Measurements from ENCODE around the gene ADORA2B.

Gene ADORA2B

DNA sequence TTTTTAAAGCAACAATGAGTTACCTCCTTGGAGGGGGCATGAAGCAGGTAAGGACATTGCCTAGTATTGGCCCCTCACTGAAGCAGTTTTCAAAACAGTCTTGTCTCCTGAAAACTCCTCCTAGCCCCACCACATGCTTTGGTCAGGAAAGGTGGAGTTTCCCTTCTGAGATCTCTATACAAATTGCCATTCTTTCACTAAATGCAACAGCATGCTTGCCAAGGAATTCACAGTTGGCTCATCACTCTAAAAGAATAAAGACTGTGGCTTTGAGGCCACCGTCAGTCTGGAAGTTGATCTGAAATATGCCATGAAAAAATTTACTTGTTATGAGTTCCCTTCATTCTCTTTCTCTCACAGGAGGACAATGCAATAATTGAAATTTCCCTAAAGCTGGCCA lies 58.9 kb downstream of the ADORA2B start:
- H3K27ac ChIP-seq: no peak overlapping the region
- no peak for TF ChIP-seq ZFX (IDR thresholded peaks at IDR 0.05; ENCODE audit: borderline replicate concordance)
- TF ChIP-seq, protein P1, sequence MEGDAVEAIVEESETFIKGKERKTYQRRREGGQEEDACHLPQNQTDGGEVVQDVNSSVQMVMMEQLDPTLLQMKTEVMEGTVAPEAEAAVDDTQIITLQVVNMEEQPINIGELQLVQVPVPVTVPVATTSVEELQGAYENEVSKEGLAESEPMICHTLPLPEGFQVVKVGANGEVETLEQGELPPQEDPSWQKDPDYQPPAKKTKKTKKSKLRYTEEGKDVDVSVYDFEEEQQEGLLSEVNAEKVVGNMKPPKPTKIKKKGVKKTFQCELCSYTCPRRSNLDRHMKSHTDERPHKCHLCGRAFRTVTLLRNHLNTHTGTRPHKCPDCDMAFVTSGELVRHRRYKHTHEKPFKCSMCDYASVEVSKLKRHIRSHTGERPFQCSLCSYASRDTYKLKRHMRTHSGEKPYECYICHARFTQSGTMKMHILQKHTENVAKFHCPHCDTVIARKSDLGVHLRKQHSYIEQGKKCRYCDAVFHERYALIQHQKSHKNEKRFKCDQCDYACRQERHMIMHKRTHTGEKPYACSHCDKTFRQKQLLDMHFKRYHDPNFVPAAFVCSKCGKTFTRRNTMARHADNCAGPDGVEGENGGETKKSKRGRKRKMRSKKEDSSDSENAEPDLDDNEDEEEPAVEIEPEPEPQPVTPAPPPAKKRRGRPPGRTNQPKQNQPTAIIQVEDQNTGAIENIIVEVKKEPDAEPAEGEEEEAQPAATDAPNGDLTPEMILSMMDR (IDR thresholded peaks at IDR 0.05): no peak

GRCh38 chr17:16005636-16006035 lies 60.7 kb downstream of the ADORA2B start:
- TF ChIP-seq, protein P1 (IDR thresholded peaks at IDR 0.05): no peak
- TF ChIP-seq ZFX (IDR thresholded peaks at IDR 0.05; ENCODE audit: borderline replicate concordance): no peak
- H3K27ac ChIP-seq: no peak overlapping the region

DNA sequence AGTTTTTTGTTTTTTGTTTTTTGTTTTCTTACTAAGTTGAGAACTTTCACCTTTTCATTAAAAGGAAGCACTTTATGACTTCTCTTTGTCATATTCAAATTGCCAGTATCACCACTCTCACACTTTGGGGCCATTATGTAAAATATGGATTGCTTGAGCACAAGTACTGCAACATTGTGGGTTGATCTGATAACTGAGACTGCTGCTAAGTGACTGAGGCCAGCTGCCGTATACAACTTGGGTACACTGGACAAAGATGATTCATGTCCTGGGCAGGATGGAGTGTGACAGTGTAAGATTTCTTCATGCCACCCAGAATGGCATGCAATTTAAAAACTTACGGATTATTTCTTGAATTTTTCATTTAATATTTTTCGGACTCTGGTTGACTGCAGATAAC lies 62.5 kb downstream of the ADORA2B start:
- no peak overlapping the region for H3K27ac ChIP-seq
- no peak for TF ChIP-seq ZFX (IDR thresholded peaks at IDR 0.05; ENCODE audit: borderline replicate concordance)
- TF ChIP-seq, protein P1 (IDR thresholded peaks at IDR 0.05): no peak

- TF ChIP-seq, protein P1 (IDR thresholded peaks at IDR 0.05): peak; percentile 58
- no peak for TF ChIP-seq ZFX (IDR thresholded peaks at IDR 0.05; ENCODE audit: borderline replicate concordance)
- no peak overlapping the region for H3K27ac ChIP-seq
Measured at GRCh38 chr17:16013943-16014407, 69.0 kb downstream of the ADORA2B start.

GRCh38 chr17:16019347-16019746 lies 74.4 kb downstream of the ADORA2B start:
- TF ChIP-seq, protein P1 (IDR thresholded peaks at IDR 0.05): no peak
- no peak for TF ChIP-seq ZFX (IDR thresholded peaks at IDR 0.05; ENCODE audit: borderline replicate concordance)
- H3K27ac ChIP-seq: no peak overlapping the region

DNA sequence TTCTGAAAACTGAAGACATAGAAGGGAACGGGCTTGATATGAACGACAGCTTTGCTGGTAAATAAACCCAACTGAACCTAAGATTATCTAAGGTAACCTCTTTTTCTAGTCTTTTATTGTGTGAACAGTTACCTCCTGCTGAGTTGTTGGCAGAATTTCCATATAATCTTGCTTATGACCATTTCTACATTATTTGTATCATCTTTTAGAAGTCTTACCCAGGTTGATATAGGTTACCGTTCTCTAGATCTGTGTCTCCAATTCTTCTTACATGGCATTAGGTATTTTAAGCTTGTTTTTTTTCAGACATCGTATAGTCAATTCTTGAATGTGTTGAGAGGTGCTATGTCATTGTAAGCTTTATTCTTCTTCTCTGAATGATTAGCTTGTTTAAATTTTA lies 79.0 kb downstream of the ADORA2B start:
- TF ChIP-seq ZFX (IDR thresholded peaks at IDR 0.05; ENCODE audit: borderline replicate concordance): no peak
- TF ChIP-seq, protein P1 (IDR thresholded peaks at IDR 0.05): no peak
- H3K27ac ChIP-seq: no peak overlapping the region

DNA sequence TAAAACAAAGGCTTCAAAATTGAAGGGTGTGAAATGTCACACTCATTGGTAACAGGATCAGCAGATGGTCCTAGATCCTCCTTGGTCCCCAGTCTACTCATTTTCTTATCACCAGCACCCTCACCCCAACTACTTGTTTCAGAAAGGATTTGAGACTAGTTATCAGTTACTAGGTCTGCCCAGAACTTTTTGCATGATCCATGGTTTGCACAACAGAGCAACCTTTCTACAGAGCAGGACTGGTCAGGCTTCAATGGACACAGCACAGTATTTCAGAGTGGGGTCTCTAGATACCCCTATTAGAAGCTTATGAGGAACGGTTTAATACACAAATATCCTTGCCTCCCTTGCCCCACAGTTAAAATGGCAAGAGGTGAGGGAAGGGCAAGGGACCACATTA lies 80.3 kb downstream of the ADORA2B start:
- H3K27ac ChIP-seq: no peak overlapping the region
- TF ChIP-seq, protein P1 (IDR thresholded peaks at IDR 0.05): no peak
- TF ChIP-seq ZFX (IDR thresholded peaks at IDR 0.05; ENCODE audit: borderline replicate concordance): no peak

All from 22Rv1 (cell line).